GM18861 (cell line): ENCODE measurements around the gene NFIX.
"Not testable (repeated sequence)": the region's sequence is repeated elsewhere in the genome, so short reads cannot be mapped to it uniquely, and the experiment has no call there.

ENCODE experiments used
- ATAC-seq: cut with Tn5 transposase; IDR thresholded peaks from one replicate; pipeline ENCODE4 v1.9.1; 2021; ENCODE audit not compliant: unreplicated experiment

NFIX gene

DNA sequence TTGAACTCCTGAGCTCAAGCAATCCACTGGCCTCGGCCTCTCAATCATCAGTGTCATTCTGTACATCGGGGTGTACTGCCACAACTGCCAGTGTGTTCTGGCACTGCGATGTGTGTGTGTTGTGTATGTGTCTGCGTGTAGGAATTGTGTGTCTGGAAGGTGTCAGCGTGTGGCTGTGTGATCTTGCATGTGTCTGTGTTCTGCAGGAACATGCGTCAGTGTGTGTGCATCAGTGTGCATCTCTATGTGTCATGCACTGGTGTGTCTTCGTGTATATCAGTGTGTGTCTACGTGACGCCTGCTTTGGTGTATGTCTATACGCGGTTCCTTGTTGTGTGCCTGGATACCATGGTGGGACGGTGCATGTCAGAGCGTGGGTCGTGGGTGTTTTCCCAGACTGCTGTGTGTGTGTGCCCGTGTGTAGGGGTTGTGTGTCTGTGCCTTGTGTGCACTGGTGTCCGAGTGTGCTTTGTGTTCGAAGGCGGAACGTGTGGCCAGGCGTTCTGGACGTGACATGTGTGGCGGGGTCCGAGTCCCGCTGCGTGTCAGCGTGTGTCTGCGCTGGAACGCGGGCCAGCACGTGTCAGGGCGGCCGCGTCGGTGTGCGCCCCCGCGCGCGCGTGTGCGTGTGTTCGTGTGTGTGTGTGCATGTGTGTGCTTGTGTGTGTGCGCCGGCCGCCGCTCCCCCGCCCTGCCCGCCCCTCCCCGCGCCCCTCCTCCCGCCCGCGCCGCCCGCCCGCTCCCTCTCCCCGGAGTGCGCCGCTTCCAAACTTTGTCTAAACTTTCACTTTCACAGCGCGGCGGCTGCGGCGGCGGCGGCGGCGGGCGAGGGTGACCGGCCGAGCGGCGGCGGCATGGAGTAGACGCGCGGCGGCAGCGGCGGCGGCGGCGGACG, at the start of gene NFIX:
NFIX (plus strand) TSS at position 775 of the 895 bp plus-strand sequence. CDS start 363 bp downstream, outside the sequence.
- no peak for ATAC-seq

DNA sequence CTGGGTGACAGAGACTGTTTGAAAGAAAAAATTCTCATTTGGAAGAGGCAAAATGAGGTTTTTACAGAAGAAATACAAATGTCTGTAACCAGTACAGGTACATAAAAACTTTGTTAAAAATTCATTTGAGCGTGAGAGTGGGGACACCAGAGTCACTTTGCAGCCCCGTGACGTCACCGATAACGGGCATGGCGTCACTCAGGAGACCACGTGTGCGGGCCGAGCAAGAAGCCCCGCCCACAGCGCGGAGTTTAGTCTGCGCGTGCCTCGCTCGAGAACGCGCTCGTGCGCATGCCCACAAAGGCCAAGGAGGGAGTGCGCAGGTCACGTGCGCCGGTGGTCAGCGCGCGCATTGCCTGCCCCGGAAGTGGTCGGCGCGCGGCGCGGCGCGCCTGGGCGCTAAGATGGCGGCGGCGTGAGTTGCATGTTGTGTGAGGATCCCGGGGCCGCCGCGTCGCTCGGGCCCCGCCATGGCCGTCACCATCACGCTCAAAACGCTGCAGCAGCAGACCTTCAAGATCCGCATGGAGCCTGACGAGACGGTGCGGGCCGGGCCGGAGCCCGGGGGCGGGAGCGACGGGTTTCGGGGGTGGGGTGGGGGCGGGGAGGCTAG, 49.7 kb upstream of the NFIX start, which contains the start of gene RAD23A:
RAD23A (plus strand) TSS at position 384 of the 613 bp plus-strand sequence; CDS start at position 471, 87 bp downstream.
- peak; percentile 70 for ATAC-seq

DNA sequence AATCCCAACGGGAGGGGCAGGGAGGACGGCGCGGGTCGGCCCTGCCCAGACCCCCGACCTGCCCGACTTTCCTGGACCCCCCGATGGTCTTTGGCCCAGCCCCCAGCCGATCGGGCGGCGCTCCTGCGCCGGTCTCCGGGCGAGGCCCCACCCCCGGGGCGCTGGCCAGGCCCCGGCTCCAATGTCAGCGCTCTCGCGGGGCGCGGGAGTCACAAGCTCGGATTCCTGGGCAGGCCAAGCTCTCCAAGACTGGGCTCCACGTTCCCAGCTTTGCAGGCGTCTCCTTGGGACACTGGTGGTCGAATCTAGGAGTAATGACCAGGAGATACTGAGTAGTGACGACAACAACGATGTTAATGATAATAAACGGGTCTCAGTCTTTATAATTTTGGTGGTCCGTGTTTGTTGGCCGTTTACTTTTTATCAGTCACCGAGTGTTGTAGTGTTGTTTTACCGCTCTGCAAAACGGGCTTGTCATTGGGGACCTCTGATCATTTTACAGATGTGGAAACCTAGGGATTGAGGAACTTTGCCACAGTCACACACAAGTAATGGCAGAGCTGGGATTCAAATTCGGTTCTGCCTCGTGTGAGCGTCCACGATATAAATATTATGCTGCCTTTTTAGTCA, 49.1 kb upstream of the NFIX start:
- ATAC-seq = peak; percentile 11

DNA sequence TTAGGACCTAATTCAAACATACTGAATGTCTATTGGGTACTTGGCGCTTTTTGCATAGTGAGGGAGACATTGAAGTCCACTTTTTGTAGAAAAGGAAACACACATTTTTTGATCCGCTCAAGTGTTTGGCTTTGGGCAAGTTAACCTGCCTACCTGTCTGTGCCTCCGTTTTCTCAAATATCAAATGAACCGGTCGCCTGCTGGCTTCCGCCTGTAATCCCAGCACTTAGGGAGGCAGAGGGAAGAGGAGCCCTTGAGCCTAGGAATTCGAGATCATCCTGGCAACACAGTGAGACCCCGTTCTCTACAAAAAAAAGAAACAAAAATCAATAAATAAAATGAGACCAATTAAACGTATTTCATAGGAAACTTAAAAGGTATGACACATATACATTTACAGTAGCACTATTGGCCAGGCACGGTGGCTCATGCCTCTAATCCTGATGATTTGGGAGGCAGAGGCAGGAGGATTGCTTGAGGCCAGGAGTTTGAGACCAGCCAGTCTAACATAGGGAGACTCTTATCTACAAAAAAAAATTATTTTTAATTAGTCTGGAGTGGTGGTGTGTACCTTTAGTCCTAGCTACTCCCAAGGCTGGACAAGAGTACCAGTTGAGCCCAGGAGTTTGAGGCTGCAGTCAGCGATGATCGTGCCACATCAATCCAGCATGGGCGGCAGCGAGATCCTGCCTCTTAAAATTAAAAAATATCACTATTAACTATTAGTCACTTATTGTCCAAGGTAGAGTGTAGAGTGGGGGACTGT, 48.4 kb upstream of the NFIX start:
- no peak for ATAC-seq

DNA sequence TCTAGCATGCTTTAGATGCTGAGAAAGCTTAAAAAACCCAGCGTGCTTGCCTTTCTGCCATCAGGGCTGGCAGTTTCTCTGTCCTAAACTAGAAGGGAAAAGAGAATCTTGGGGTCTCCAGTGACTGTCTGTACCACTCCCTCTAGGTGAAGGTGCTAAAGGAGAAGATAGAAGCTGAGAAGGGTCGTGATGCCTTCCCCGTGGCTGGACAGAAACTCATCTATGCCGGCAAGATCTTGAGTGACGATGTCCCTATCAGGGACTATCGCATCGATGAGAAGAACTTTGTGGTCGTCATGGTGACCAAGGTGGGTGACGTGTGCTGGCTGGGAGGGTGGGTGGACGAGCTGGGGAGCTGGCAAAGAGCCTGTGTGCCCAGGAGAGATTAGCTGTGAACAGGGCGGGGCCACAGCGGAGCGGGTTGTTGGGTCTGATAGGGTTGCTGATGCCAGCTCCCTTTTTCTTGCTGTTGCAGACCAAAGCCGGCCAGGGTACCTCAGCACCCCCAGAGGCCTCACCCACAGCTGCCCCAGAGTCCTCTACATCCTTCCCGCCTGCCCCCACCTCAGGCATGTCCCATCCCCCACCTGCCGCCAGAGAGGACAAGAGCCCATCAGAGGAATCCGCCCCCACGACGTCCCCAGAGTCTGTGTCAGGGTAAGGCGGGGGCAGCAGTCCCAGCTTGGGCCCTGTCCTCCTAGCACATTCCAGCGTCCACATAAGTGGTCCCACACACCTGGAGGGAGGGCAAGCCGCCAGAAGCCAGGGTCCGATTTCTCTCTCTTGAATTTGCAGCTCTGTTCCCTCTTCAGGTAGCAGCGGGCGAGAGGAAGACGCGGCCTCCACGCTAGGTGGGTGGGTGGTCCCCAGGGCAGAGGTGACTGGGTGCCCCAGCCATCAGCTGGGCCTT, 47.3 kb upstream of the NFIX start:
- ATAC-seq = no peak

DNA sequence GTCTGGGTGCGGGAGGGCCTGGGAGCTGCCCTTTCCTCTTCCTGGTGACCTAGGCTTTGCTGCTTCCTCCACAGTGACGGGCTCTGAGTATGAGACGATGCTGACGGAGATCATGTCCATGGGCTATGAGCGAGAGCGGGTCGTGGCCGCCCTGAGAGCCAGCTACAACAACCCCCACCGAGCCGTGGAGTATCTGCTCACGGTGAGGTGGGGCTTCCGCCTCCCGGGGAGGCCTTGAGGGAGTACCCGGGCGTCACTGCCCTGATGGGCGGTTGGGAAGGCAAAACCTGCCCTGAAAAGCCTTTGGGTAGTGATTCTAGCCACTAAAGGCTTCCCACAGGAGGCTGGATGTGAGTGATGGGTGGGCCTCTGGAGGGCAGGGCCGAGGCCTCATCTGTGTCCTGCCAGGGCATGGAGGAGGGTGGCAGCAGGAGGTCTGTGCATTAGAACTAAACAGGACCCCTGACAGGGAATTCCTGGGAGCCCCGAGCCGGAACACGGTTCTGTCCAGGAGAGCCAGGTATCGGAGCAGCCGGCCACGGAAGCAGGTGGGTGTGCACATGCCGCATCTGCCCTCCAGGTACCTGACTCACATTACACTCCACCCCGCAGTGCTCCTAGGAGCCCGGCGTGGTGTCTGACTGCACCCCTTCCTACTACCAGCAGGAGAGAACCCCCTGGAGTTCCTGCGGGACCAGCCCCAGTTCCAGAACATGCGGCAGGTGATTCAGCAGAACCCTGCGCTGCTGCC, 46.5 kb upstream of the NFIX start:
- ATAC-seq = no peak

DNA sequence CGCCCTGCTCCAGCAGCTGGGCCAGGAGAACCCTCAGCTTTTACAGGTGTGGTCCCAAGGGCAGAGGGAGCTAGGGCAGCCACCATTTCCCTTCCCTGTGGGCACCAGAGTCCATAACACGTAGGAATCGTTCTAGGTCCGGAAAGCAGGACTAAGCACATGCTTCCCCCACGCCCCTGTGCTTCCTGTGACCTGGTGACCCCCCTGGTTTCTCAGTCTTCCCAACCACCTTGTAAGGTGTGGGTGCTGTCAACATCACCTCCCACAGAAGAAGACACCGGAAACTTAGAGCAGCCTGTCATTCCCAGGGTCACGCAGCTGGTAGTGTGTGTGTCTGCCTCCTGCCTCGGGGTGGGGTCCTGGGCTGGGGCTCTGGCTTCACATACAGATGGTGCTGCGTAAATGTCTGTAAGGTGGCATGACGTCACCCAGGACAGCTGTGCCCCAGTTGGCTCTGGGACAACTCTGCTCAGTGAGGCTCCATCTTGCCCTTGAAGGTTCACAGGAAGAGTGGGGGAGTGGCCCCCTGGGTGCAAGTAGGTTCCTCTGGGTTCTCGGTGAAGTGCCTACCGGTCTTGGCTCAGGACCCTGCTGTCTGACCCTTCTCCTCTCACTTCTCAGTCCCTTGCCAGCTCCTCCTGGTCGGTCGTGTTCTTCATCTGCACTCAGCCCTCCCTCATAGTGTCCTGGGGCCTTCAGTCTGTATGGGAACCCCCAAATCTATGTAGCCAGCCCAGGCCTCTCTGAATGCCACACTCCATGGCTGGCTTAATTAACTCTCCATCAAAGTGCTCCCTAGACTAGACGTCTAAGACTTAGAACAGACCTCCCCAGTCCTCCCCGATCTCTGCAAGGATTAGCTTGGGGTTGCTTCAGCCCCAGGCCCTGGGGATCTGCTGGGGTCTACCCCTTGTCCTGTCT, 45.7 kb upstream of the NFIX start:
- no peak for ATAC-seq

DNA sequence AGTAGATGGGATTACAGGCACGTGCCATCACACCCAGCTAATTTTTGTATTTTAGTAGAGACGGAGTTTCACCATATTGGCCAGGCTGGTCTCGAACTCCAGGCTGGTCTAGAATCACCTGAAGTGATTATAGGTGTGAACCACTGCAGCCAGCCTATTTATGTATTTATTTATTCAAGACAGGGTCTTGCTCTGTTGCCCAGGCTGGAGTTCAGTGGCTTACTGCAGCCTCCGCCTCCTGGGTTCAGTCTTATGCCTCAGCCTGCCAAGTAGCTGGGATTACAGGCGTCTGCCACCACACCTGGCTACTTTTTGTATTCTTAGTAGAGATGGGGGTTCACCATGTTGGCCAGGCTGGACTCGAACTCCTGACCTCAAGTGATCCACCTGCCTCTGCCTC, 43.2 kb upstream of the NFIX start:
- not testable (repeated sequence) for ATAC-seq

DNA sequence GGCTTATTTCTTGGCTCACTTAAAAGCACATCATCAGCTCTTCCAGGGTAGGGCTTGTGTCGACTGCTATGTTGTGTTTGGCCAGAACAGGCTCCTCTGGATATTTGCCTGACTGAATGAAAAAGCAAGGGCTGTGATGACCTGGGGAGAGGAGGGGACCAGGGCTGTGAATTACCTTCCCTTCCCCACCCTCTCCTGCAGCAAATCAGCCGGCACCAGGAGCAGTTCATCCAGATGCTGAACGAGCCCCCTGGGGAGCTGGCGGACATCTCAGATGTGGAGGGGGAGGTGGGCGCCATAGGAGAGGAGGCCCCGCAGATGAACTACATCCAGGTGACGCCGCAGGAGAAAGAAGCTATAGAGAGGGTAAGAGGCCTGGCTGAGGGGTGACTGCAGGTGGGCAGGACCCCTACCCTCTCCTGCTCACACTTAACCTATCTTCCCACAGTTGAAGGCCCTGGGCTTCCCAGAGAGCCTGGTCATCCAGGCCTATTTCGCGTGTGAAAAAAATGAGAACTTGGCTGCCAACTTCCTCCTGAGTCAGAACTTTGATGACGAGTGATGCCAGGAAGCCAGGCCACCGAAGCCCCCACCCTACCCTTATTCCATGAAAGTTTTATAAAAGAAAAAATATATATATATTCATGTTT, 42.7 kb upstream of the NFIX start:
- no peak for ATAC-seq

DNA sequence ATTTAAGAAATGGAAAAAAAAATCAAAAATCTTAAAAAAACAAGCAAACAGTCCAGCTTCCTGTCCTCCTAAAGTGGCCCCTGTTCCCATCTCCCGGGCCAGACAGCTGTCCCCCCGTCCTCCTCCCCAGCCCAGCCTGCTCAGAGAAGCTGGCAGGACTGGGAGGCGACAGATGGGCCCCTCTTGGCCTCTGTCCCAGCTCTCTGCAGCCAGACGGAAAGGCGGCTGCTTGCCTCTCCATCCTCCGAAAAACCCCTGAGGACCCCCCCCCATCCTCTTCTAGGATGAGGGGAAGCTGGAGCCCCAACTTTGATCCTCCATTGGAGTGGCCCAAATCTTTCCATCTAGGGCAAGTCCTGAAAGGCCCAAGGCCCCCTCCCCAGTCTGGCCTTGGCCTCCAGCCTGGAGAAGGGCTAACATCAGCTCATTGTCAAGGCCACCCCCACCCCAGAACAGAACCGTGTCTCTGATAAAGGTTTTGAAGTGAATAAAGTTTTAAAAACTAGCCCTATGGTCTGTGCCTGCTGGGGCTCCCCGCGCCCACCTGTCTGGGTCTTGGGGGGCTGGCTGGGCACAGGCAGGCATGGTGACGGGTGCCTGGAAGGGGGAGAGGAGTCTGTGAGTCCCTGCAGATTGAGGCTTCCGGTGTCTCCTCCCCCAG, 42.0 kb upstream of the NFIX start:
- no peak for ATAC-seq

DNA sequence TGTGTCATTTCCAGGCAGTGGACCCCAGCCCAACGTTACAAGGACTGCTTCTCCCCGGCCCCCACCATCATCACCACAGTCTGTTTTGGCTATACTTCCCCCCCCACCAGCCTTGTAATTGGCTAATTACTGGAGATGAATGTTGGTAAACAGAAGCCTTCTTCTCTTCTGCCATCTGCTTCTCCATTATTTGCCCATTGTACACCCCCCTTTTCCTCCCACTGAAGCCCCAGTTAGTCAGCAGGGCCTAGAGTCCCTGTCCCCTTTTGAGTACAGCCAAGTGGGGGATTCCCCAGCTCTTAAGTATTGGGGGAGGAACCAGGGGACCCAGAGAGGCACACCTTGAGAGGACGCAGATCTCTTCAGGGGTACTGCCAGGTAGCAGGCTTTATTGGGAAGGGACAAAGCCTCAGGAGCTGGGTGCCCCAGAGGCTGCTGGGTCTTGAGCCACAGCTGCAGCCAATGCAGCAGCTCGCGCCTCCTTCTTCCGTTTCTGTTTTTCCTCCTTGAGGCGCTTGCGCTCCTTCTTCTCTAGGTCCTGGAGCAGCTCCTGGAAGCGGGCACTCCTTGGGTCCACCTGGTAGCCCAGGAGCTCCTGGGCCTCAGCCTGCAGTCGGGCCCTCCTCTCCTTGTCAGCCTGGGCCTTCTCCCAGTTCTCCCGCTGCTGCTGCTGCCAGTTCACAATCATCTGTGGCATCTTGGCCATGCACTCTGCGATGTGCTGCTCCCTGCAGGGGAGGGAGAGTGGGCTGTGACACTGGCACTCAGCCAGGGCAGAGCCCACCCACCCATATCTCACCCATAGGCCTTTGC, 41.3 kb upstream of the NFIX start:
- no peak for ATAC-seq

DNA sequence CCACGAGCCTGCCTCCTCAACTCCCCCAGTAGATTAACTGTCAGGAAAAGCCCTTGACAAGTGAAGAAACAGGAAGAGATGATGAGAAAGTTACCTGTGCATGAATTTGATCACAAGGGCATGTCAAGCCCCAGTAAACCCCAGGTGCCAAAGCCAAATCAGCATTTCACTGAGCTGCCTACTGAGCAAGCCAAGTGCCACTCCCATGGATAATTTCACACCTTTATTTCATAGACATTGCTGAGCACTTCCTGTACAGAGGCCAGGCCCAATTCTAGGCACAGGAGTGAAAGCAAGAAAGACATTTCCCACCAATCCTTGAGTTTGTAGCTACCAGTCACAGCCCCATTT, 40.7 kb upstream of the NFIX start:
- no peak for ATAC-seq

DNA sequence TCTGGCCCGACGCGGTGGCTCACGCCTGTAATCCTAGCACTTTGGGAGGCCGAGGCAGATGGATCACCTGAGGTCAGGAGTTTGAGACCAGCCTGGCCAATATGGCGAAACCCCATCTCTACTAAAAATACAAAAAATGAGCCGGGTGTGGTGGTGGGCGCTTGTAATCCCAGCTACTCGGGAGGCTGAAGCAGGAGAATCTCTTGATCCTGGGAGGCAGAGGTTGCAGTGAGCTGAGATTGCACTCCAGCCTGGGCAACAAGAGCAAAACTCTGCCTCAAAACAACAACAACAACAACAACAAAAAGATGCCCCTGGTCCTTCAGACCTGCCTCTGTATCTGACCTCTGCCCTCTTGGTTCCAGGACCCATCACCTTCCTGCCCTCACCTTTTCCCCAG, 39.7 kb upstream of the NFIX start:
- not testable (repeated sequence) for ATAC-seq

DNA sequence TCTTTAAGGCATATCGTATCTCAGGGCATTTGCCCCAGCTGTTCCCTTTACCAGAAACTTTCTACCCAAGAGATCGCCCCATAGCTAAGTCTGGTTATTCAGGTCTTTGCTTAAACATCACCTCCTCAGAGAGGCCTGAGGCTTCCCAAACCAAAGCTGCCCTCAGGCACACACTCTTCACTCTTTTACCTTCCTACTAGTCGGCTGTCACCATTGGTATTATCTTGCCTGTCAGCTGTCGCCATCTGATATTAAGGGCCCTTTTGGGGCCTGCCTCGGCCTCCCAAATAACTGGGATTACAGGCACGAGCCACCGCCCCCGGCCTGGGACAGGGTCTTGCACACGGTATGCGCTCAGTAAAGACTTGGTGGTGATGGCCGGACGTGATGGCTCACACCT, 39.3 kb upstream of the NFIX start:
- ATAC-seq = no peak

DNA sequence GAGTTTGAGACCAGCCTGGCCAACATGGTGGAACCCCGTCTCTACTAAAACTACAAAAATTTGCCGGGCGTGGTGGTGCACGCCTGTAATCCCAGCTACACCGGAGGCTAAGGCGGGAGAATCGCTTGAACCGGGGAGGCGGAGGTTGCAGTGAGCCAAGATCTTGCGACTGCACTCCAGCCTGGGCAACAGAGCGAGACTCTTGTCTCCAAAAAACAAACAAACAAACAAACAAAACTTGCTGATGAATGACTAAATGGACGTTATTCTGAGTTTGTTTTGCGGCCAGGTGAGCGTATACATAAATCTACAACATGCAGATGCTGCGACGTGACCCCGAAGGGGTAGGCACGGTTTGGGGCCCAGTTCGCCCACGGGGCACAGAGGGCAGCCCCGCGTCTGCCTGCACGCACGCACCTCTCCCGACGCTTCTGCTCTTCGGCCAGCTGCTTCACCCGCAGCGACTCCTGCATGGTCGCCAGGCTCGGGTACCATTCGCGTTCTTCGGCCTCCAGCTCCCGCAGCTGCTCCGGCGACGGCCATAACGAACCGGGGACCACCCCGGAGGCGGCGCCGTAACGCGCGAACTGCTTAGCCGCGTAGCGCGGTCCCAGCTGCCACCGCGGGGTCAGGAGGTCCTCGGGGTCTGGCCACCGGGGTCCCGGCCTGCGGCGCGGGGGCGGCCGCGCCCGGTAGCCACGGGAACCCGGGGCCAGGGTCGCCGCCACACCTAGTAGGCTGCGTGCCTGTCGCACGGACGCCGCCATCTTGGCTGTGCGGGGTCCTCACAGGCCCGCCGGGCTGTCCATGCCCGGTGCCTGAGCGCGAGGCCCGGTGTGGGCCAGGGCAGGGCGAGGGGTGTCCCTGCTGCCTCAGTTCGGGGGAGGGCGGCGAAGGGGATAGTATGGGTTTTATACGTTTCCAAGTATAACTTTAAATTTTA, 38.6 kb upstream of the NFIX start, which contains the start of gene GADD45GIP1:
GADD45GIP1 (minus strand) TSS at position 778 of the 943 bp plus-strand sequence; CDS start at position 767, 11 bp downstream.
- no peak for ATAC-seq
